OCI-LY1 (cell line): Measurements from ENCODE around the gene DCC.

Experiments used
- CTCF ChIP-seq: fragments of 200-600 bp; sonication (generic), shearing (Covaris generic); IDR thresholded peaks from 2 replicates; pipeline ENCODE4 v1.5.1; 2017; ENCODE audit warnings: mild to moderate bottlenecking, antibody characterized with exemption, low read length, moderate library complexity, mixed read lengths
- EZH2 ChIP-seq: fragments of 200-600 bp; sonication (generic), shearing (Covaris generic); IDR thresholded peaks from 2 replicates; pipeline ENCODE4 v1.8.0; 2017; ENCODE audit warnings: borderline replicate concordance, mixed run types, mild to moderate bottlenecking, antibody characterized with exemption, low read length, moderate library complexity, mixed read lengths

- TF ChIP-seq CTCF (no peak), EZH2 (no peak)
Observed at GRCh38 chr18:52747869-52748268, 407.9 kb downstream of the DCC start.
